Measurements from ENCODE around the gene SLC6A16.

- TF ChIP-seq EZH2 (IDR thresholded peaks at IDR 0.05; ENCODE audit: borderline replicate concordance) (no peak), CTCF (IDR thresholded peaks at IDR 0.05; ENCODE audit: poor library complexity) (no peak)
These were observed 80.7 kb downstream of the SLC6A16 start for GRCh38 chr19:49244256-49244655.

Data from hepatocyte (in vitro differentiated cells).